ENCODE measurements around the gene RRP12.

RRP12 gene

DNA sequence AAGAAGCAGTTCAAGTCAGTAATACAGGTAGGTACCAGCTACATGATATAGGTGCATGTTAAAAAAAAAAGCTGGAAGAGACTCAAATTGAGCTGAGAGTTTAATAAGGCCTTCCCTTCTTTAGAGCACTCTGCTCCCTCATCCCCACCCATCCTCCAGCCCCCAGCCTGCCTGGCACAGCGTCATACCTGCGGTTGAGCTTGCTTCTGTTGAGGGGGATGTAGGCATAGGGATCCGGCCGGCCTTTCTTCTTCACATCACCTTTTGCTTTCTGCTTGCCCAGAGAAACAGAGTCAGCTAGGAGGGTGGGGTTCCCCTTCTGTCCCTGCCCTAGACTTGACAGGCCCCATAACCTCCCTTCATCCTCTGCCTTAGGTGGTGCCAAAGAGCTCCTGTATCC is 42.8 kb downstream of the RRP12 start:
- TF ChIP-seq, protein P1, sequence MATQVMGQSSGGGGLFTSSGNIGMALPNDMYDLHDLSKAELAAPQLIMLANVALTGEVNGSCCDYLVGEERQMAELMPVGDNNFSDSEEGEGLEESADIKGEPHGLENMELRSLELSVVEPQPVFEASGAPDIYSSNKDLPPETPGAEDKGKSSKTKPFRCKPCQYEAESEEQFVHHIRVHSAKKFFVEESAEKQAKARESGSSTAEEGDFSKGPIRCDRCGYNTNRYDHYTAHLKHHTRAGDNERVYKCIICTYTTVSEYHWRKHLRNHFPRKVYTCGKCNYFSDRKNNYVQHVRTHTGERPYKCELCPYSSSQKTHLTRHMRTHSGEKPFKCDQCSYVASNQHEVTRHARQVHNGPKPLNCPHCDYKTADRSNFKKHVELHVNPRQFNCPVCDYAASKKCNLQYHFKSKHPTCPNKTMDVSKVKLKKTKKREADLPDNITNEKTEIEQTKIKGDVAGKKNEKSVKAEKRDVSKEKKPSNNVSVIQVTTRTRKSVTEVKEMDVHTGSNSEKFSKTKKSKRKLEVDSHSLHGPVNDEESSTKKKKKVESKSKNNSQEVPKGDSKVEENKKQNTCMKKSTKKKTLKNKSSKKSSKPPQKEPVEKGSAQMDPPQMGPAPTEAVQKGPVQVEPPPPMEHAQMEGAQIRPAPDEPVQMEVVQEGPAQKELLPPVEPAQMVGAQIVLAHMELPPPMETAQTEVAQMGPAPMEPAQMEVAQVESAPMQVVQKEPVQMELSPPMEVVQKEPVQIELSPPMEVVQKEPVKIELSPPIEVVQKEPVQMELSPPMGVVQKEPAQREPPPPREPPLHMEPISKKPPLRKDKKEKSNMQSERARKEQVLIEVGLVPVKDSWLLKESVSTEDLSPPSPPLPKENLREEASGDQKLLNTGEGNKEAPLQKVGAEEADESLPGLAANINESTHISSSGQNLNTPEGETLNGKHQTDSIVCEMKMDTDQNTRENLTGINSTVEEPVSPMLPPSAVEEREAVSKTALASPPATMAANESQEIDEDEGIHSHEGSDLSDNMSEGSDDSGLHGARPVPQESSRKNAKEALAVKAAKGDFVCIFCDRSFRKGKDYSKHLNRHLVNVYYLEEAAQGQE (IDR thresholded peaks at IDR 0.05; ENCODE audit: insufficient read depth in 1 of 2, low read depth in 2 of 2, low read length in 2 of 2) = no peak
- no peak for TF ChIP-seq SIN3A (IDR thresholded peaks at IDR 0.05; ENCODE audit: borderline replicate concordance, insufficient read depth, low read length)
- no peak for TF ChIP-seq POLR2AphosphoS5 (IDR thresholded peaks at IDR 0.05; ENCODE audit: low read depth, low read length)
- no peak for TF ChIP-seq FOXP2 (optimal IDR thresholded peaks at IDR 0.05; ENCODE audit: borderline replicate concordance, extremely low read depth, extremely low read length, insufficient read depth)
- TF ChIP-seq TAF1 (IDR thresholded peaks at IDR 0.05; ENCODE audit: borderline replicate concordance, insufficient read depth, low read length) = no peak

DNA sequence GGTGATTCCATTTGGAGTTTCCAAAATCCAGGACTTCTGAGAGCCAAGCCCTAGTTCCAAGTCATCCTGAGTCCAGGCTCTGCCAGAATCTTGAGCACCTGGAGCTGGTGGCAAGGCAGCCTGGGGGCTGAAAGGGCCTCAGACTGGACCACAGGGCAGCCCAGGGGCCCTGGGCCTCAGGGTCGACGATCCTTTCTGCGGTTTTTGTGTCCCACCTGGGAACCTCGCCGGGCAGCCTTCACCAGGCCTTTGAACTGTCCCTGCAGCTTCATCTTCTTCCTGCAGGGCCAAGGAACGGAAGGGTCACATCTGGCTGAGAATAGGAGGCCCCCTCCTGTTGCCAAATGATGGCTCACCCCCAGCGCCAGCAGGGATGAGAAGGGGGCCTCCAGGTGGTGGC is 44.2 kb downstream of the RRP12 start:
- TF ChIP-seq POLR2AphosphoS5 (IDR thresholded peaks at IDR 0.05; ENCODE audit: low read depth, low read length) = no peak
- TF ChIP-seq TAF1 (IDR thresholded peaks at IDR 0.05; ENCODE audit: borderline replicate concordance, insufficient read depth, low read length) = no peak
- TF ChIP-seq, protein P1 (IDR thresholded peaks at IDR 0.05; ENCODE audit: insufficient read depth in 1 of 2, low read depth in 2 of 2, low read length in 2 of 2) = no peak
- TF ChIP-seq FOXP2 (optimal IDR thresholded peaks at IDR 0.05; ENCODE audit: borderline replicate concordance, extremely low read depth, extremely low read length, insufficient read depth) = no peak
- no peak for TF ChIP-seq SIN3A (IDR thresholded peaks at IDR 0.05; ENCODE audit: borderline replicate concordance, insufficient read depth, low read length)

- TF ChIP-seq SIN3A (IDR thresholded peaks at IDR 0.05; ENCODE audit: borderline replicate concordance, insufficient read depth, low read length) (no peak), POLR2AphosphoS5 (IDR thresholded peaks at IDR 0.05; ENCODE audit: low read depth, low read length) (no peak), TAF1 (IDR thresholded peaks at IDR 0.05; ENCODE audit: borderline replicate concordance, insufficient read depth, low read length) (no peak), FOXP2 (optimal IDR thresholded peaks at IDR 0.05; ENCODE audit: borderline replicate concordance, extremely low read depth, extremely low read length, insufficient read depth) (no peak)
- TF ChIP-seq, protein P1 (IDR thresholded peaks at IDR 0.05; ENCODE audit: insufficient read depth in 1 of 2, low read depth in 2 of 2, low read length in 2 of 2) = no peak
Observed at GRCh38 chr10:97356318-97356914, 44.7 kb downstream of the RRP12 start.

DNA sequence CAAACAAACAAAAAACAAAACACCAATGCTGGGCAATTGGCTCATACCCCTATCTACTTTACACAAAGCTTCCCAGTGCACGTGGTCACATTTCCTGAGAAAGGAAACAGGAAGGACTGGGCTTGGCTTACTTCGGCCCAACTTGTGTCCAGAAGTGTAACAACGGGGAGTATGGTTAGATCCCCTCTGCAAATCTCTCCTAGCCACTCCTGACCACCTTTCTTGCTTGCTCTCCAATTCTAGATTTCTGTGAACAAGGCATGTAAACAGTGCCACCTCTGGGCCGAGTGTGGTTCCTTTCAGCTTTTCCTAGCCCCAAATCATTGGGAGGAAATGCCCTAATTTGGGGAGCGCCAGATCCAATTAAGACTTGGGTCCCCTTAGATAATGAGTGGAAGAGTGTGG is 45.6 kb downstream of the RRP12 start:
- TF ChIP-seq FOXP2 (optimal IDR thresholded peaks at IDR 0.05; ENCODE audit: borderline replicate concordance, extremely low read depth, extremely low read length, insufficient read depth) (no peak), POLR2AphosphoS5 (IDR thresholded peaks at IDR 0.05; ENCODE audit: low read depth, low read length) (no peak), SIN3A (IDR thresholded peaks at IDR 0.05; ENCODE audit: borderline replicate concordance, insufficient read depth, low read length) (no peak), TAF1 (IDR thresholded peaks at IDR 0.05; ENCODE audit: borderline replicate concordance, insufficient read depth, low read length) (no peak)
- TF ChIP-seq, protein P1 (IDR thresholded peaks at IDR 0.05; ENCODE audit: insufficient read depth in 1 of 2, low read depth in 2 of 2, low read length in 2 of 2) = no peak
